GM12874 (cell line): Measurements from ENCODE around the gene CRYZL1.

Source experiments
- TF ChIP-seq, protein P1 (sequence below): IDR thresholded peaks from 2 replicates; pipeline ENCODE4 v1.5.1; 2011; ENCODE audit warnings: low read depth, mild to moderate bottlenecking, control low read depth, low read length, moderate library complexity; ENCODE audit not compliant: insufficient read depth

Gene CRYZL1

DNA sequence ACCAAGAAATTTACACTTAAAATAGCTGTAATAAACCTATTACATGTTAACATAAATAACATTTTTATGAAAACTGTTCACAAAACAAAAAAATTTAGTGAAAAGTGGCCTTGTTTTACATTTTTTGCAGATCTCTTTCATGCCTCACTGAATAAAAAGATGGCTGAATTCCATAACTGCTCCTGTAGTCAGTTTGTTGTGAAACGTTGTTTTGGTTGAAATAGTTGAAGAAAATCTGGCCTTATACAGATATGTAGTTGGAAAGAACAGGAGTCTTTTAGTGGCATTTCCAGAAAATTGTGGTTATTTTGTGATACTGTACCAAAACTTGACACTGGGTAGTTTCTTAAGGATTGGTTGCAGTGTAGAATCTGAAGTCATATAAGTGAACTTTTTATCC is 18.9 kb upstream of the CRYZL1 start:
- TF ChIP-seq, protein P1, sequence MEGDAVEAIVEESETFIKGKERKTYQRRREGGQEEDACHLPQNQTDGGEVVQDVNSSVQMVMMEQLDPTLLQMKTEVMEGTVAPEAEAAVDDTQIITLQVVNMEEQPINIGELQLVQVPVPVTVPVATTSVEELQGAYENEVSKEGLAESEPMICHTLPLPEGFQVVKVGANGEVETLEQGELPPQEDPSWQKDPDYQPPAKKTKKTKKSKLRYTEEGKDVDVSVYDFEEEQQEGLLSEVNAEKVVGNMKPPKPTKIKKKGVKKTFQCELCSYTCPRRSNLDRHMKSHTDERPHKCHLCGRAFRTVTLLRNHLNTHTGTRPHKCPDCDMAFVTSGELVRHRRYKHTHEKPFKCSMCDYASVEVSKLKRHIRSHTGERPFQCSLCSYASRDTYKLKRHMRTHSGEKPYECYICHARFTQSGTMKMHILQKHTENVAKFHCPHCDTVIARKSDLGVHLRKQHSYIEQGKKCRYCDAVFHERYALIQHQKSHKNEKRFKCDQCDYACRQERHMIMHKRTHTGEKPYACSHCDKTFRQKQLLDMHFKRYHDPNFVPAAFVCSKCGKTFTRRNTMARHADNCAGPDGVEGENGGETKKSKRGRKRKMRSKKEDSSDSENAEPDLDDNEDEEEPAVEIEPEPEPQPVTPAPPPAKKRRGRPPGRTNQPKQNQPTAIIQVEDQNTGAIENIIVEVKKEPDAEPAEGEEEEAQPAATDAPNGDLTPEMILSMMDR = no peak

DNA sequence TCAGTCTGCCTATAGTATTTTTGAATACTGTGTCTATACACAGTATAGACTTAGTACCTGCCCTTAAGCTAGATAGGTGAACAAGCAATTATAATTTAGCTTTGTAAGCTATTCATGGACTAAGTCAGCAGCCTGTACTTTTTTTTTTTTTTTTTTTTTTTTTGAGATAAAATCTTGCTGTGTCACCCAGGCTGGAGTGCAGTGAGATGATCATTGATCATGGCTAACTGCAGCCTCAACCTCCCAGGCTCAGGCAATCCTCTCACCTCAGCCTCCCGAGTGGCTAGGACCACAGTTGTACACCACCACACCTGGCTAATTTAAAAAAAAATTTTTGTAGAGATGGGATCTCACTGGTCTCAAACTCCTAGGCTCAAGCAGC is 18.0 kb upstream of the CRYZL1 start:
- TF ChIP-seq, protein P1 = no peak

DNA sequence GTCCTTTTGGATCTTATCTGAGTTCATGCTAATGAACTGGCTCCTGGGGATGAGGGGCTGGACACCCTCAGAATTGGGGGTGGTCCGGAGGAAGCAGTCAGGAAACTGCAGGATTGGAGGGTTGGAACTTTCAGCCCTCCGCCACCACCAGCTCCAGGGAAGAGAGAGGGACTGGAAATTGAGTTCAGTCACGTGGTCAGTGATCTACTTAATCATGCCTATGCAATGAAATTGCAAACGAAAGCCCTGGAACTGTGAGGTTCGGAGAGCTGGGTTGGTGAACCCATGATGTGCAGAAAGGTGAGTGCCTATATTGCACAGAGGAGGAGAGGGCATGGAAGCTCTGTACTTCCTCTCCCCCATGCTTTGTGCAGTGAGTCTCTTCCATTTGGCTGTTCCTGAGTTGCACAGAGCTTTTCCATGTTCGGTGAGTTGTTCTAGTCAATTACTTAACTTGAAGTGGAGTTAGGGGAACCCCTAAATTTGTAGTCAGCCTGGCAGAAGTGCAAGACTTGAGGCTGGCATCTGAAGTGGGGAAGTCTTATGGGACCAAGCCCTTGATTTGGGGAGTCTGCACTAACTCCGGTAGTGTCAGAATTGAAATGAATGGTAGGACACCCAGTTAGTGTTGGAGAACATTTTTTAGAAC is 17.5 kb upstream of the CRYZL1 start:
- TF ChIP-seq, protein P1 = no peak

DNA sequence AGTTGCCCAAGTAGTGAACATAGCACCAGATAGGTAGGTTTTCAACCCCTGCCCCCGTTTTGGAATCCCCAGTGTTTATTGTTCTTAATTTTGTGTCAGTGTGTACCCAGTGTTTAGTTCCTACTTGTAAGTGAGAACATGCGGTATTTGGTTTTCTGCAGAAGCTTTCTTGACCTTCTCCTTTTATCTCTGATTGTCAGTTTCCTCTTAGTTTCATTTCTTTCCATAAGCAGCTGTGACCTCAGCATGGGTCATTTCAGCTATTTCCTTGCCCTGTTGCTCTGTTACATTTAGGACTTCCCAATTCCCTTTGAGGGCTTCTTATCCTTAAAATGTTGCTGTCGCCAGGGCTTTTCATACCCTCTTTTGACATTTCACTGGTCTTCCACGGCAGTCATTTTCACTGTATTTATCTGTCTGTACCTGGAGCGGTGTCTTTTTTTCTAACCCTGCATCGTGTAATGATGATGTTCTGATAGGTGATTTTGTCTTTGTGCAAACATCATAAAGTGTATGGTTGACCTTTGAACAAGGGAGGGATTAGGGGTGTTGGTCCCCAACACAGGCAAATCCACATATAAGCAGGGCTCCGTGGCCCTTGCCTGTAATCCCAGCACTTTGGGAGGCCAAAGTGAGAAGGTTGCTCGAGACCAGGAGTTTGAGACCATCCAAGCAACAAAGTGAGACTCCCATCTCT is 15.7 kb upstream of the CRYZL1 start:
- TF ChIP-seq, protein P1 = no peak

DNA sequence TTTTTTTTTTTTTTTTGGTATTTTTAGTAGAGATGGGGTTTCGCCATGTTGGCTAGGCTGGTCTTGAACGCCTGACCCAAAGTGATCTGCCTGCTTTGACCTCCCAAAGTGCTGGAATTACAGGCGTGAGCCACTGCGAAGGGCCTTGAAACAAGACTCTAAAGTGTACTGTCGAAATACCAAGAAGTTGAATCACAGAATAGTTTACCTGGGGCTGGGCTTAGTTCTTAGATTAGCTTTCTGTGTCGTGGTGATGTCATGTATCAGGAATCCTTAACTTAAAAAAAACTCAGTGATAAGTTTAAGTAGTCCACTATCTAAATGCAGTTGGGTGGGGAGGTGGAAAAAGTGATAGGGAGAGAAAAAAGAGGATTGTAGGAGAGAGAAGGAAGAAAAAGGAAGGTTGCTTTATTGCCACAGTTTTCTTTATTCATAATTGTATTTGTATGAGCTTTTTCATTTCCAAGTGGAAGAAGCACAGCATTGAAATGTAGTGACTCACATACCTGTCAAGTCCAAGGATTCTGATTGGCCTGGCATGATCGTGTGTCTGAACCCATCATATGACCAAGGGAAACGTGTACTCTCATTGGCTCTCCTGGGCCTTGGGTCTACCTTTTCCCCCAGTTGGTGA is 14.2 kb upstream of the CRYZL1 start:
- TF ChIP-seq, protein P1 = no peak

DNA sequence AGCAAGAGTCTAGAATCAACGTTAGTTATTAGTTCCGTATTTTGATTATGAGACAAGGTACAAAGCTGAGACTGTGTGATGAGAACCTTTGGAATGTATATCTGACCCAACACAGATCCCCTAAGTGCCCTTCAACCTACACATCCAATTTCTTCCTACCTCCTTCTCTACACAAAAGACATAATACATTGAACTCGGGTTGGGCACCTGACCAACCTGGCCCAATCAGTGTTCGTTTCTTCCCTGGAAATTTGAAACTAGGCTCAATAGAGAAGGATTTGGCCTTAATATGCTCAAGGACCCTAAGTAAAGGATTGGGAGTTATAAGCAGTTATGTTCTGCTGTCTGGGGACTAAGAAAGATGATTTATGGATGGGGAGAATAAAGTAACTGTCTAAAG is 12.9 kb upstream of the CRYZL1 start:
- TF ChIP-seq, protein P1 = no peak

DNA sequence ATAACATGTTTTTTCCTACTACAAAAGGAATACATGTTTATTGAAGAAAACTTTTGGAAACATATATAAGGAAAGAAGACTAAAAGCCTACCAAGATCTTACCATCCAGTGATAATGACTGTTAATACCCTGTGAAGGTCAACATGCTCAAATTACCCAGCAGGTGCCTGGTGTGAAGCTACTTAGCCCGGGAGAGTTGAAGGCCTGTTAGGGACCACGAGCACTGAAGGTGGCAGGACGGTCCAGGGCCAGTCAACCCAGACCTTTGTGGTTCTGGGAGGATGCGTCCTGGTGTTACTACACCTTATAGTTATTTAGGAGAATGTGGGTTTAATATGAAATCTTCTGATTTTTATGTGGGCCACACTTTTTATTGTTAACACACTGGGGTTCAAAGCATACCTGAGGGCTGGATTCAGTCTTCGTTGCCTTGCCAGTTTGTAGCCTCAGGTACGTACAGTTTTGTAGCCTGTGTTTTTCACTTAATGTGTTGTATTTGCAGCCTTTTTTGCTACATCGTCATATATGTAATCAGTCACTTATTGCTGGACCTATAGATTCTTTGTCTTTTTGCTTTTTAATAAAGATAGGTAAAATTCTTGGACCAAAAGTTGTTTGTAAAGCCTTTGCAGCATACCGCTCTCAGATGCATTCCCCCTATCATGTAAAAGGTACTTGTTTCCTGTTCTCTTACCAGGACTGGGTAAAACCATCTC is 10.6 kb upstream of the CRYZL1 start:
- TF ChIP-seq, protein P1 = no peak
